CD4-positive, alpha-beta T cell treated with Interleukin-2 at 100 ng/mL for 4 hours (primary cell): ENCODE data around the gene HOXB3.
A peak's percentile ranks its signal among the peaks of the same experiment; 100 is the strongest.
"Not testable (repeated sequence)": the region's sequence is repeated elsewhere in the genome, so short reads cannot be mapped to it uniquely, and the experiment has no call there.

Source experiments
- DNase-seq: peaks from one replicate; pipeline ENCODE4 v3.0.0-alpha.2; 2020; ENCODE audit warnings: low spot score

The HOXB3 gene

DNA sequence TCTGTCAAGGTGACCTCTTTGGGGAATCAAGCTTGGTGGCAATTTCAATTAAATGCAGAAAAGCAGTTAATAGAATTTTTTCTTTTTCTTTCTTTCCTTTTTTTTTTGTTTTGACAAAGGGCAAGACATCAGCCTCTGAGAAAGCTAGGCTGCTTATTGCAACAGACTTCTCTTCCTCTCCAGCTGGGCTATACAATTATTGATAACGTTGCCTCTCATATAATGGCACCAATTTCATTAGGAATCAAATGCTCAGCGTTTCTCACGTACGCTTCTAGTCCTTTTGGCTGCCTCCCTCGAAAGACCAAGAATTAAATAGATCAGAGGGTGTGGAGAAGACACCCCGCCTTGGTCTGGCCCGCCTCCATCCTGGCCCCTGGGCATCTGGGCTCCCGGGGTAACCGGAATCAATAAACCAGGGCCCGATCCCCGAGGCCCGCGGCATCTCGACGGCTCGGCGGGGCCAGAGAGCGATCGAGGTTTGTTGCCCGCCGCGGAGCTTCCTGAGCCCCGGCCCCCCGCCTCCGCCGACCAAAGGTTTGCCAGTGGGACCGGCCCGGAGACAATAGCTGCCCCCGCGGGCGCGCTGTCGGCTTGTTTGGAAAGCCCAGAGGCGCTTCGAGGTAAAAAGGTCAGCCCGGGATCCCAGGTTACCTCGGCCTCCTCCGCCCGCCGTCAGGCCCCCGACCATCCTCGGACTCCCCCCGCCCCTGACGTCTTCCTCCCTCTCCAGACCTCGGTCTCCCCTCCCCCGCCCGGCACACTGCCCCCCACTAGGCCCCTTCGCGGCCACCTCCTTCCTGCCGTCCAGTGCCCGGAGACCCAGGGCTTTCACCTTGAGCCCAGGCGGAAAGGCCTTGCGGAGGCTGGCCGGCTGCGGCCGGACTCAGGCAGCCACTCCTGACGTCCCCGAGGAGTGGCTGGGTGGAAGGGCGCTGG is 63.2 kb downstream of the HOXB3 start:
- no peak for DNase-seq

DNA sequence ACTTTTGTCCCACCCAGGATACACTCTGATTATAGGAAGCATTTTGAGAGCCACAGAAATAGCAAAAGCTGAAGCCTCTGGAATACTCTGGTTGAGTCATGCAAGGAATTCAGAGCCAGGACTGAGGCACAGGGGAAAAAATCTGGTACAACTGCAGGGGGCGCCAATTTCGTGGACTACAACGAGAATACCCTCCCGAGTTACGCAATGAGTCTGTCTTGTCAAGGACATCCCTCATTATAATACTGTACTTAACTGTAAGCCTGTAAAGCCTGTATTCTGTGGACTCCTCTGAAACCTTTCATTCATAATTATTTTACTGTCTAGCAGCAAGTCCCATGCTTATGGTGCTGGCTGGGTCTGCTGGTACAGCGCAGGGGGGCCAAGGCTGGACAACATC is 67.0 kb downstream of the HOXB3 start:
- no peak for DNase-seq

DNA sequence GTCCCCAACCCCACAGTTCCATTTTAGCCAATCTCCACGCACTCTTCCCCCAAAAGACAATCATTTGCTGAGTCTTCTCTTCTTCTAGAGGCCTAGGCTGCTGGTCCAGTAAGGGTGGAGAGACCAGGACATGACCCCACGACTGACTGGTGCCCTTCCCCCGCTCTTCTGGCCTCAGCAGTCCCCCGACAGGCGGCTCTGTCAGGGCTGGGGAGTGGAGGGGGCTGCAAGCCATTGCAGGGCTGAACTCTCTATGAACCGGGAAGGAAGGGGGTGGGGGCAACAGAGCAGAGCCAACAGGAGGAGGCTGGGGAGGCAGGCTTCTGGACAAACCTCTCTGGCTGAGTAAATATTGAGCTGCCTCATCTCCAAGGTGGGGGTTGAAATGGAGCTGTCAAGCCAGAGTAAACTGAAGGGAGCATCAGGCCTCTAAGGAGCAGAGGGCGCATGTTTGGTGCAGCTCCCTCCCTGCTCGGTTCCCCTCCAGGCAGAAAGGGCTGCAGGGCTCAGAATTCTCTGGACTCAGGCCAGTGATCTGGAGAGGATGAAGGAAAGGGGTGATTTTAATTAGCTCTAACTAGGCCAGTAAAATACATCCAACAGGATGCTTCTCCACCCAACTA is 67.9 kb downstream of the HOXB3 start:
- DNase-seq = no peak

DNA sequence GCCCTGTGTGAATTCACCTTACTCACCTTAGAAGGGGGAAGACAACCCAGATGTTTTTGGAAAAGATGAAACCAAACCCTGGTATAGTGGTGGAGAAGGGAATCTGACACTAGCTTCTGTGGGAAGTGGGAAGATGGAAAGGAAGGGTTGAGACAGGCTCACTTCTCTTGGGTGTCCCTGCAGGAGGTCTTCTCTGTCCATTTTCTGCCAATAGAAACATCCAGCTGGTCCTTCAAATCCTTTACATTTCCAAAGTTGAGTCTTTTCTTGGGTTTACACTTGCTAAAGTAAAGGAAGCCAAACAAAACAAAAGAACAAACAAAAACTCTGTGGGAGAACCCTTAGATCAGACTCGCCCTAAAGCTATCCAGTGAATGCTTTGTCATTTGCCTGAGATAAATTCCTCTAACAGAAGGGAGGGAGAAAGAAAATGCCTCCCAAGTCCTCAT is 69.4 kb downstream of the HOXB3 start:
- DNase-seq = no peak

DNA sequence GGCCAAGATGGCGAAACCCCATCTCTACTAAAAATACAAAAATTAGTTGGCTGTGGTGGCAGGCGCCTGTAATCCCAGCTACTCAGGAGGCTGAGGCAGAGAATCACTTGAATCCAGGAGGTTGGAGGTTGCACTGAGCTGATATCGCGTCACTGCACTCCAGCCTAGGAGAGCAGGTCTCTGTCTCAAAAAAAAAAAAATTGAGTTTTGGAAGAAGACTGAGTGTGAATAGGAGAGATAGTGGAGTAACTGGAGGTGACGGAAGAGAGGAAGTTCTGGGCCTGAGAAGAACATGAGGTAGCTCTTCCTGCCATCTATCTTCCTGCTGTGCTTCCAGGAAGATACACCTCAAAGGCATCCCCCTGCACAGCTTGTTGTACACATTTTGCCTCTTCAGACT is 70.6 kb downstream of the HOXB3 start:
- DNase-seq = no peak

DNA sequence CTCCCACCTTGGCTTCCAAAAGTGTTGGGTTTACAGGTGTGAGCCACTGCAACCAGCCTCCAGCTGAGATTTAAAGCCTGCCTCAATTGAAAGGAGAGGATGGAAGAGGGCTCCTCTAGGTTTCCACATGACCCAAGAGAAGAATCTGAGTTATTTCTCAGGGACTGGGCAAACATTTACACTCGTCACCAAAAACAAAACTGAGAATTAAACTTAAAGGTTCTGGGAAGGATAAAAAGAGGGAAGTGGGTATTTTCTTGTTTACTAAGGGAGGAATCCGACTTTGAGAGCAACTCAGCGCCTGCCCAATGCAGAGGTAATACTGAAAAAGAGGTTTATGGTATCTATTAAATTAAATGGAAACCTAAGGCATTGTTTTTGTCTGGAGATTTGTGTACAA is 72.6 kb downstream of the HOXB3 start:
- DNase-seq = no peak

DNA sequence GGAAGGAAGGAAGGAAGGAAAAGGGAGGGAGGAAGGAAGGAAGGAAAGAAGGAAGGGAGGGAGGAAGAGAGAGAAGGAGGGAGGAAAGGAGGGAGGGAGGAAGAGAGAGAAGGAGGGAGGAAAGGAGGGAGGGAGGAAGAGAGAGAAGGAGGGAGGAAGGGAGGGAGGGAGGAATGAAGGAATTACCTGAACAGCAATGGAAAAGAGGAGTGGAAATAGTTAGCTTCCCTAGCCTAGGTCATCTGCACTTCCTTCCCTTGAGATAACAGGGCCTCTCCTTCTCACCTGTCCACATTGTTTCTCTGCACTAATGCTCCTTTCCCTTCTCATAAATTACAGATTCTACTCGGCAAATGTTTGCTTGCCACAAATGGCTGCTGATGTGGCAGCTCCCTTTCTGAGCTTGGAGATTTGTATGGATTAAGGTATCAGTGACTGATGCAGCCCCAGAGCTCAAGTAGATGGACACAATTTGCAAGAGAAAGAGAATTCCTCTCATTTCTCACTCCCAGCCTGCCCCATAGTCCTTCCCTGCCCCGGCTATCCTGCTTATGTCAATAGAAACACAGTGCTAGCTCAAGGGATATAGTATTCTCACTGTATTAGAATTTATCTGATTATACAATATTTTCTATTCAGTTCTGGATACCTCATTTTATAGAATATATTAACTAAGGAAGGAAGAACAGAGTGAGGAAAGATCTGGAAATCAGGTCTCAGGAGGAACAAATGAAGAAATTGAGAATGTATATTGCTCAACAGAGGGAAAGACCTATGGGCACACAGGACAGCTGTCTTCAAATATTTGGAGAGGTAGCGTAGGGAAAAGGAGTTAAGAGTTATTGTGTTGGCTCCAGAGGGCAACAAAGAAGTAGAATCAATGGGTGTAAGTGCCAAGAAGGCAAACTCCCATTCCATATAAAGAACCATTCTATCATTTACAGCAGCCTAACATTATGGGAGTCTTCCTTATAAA is 73.8 kb downstream of the HOXB3 start:
- no peak for DNase-seq

DNA sequence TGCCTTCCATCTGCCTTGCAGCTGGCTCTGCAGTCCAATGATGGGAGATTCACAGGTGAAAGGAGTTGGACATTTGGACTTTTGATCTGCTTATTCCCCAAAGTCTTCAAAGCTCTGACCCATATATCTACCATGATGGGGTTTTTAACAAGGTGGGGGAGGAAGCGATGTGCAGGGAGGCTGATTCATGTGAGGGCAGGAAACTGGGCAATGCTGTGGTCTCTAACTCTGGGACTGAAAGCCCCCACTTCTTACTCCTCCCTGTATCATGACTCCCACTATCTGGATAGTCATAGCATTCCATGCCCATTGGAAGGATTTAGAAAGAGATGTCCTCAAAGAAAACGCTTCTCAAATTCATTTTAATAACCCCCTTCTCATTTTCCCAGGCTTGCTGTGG is 75.6 kb downstream of the HOXB3 start:
- no peak for DNase-seq

DNA sequence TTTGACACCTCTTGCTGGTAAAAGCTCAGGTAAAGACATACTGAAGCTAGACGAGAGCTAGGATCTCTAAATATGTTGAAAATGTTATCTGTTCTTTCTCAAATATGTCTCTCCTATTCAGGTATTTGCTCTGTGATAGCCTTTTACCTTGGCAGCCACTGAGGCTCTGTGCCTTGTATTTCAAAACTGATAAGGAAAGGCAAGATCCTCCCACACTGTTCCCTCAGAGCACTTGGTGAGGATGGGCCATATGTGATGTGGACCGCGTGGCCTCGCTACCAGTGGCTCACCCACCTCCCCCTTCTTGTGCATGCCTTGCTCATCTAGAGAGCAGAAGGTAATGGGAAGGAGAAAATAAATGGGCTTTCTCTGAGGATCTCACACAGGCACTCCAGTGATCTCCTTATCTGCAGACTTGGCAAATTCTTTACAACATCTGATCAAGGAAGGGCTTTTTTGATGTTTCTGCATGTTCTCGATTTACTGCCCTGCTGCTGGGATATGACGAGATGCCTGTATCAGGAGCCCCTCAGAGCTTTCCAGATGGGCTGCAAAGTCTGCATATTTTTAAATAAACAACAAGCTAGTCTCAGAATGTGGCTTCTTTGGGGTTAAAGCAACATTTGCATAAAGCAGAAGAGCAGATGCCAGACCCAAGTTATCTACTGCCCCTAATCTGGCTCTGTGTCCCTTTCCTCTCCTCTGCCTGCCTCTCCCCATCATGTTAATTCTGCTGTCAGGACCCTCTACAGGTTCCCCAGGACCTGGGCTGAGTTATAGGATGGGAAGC is 76.2 kb downstream of the HOXB3 start:
- DNase-seq = no peak

DNA sequence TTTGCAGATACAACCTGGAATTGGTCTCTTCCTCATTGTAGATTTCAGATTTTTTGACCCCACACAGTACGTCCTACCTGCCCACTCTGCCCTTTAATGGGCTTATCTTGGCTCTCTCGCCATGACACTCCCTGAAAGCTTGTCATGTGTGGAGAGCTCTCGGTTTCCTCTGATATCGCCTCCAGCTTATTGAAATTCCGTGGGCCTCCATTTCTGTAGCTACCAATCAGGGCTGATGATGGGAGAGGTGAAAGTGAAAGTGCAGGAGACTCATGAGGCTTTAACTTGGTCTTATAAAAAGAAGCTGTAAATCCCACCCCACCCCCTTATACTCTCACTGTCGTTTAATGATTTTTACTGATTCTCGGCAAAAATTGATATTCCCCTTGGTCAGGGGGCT is 76.9 kb downstream of the HOXB3 start:
- peak; percentile 49 for DNase-seq

DNA sequence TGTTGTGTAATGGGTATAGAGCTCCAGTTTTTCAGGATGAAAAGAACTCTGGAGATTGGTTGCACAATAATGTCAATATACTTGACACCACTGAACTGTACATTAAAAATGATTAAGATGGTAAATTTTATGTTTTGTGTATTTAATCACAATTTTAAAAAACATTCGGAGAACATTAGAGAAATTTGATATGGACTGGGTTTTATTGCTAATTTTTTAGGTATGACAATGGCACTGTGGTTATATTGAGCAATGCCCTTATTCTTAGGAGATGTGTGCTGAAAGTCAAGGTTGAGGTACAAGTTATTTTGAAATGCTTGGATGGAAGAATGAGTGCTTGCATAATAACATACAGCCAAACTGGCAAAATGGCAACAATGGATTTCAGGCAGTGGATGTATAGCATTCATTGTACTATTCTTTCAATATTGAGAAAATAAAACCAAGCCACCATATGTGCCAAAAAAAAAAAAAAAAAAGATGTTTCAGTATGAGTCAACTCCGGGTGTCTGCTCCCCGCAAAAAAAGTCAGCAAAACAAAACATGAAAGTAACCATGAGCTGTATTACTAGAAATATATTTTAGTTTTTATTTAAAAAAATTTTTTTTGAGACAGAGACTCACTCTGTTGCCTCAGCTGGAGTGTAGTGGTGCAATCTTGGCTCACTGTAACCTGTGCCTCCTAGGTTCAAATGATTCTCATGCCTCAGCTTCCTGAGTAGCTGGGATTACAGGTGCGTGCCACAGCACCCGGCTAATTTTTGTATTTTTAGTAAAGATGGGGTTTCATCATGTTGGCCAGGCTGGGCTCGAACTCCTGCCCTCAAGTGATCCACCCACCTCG is 79.1 kb downstream of the HOXB3 start:
- peak; percentile 79 for DNase-seq

DNA sequence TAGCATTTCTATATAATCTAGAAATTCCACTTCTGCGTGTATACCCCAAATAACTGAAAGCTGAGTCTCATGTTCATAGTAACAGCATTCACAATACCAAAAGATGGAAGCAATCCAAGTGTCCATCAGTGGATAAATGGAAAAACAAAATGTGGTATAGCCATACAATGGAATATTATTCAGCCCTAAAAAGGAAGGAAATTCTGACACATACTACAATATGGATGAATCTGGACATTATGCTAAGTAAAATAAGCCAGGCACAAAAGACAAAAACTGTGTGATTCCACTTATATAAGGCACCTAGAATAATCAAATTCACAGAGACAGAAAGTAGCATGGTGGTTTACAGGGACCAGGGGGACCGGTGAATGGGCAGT is 79.7 kb downstream of the HOXB3 start:
- DNase-seq = no peak

DNA sequence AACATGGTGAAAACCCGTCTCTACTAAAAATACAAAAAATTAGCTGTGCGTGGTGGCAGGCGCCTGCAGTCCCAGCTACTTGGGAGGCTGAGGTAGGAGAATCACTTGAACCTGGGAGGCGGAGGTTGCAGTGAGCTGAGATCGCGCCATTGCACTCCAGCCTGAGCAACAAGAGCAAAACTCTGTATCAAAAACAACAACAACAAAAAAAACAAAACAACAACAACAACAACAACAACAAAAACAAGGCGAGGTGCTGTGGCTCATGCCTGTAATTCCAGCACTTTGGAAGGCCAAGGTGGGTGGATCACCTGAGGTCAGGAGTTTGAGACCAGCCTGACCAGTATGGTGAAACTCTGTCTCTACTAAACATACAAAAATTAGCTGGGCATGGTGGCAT is 80.3 kb downstream of the HOXB3 start:
- DNase-seq = not testable (repeated sequence)

DNA sequence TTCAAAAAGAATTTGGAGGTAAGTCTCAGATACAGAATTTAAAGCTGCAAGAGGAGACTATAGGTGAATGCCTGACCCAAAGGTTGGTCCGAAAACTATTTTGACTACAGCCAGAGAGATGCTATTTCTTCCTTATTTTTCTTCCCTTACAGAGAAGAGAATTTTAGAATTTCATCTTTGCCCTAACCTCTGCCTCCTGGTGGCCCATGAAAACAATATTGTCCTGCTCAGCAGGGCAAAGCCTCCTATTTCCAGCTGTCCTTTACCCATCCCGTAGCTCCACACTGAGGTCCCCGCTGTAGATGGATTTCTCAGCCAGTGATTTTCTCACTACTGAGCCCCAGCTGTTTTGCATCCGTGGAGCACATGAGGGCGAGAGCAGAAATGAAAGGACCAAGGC is 83.8 kb downstream of the HOXB3 start:
- no peak for DNase-seq

DNA sequence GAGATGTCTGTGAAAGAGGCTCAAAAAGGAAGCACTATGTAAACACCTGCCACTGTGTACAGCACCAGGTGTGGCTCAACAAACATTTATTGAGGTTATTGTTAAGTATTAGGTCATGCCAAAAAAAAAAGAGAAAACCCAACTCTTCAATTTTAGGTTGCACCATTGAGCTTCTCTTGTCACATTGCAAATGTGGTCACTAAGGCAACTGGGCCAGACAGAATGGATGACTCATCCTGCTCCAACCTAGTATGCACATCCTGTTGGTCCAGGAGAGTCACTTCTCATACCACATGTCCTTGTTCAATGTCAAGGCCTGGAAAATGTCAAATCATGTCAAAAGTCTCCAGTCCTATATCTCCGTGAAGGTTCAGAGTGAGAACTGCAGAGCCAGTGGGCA is 84.3 kb downstream of the HOXB3 start:
- peak; percentile 89 for DNase-seq

DNA sequence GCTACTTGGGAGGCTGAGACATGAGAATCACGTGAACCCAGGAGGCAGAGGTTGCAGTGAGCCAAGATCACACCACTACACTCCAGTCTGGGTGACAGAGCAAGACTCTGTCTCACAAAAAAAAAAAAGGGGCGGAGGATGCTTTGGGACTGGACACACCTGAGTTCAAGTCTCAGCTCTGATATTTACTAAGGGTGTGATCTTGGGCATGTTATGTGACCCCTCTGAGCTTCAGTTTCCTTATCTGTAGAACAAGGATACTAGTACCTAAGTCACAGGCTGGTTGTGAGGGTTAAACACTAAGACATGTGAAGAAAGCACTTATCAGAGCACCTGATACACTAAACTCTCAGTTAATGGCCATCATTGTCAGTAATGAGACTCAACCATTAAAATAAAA is 85.1 kb downstream of the HOXB3 start:
- DNase-seq = no peak

DNA sequence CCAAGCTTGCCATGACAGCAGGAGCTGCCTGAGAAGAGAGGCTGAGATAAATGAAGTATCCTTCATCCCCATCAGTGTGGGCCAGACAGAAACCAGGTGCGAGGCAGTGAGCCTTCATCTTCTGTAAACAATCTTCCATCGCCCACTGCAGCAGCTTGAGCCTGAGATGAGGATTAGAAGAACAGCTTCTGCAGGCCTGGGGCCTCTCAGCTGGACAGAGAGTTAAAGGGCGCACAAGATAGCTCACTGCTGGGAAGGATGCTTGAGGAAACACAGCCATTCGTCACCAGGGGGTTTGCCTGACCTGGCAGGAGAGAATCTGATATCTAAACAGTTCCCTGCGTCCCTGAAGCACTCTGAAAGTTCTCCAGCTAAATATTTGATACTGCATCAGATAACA is 86.3 kb downstream of the HOXB3 start:
- DNase-seq = no peak

DNA sequence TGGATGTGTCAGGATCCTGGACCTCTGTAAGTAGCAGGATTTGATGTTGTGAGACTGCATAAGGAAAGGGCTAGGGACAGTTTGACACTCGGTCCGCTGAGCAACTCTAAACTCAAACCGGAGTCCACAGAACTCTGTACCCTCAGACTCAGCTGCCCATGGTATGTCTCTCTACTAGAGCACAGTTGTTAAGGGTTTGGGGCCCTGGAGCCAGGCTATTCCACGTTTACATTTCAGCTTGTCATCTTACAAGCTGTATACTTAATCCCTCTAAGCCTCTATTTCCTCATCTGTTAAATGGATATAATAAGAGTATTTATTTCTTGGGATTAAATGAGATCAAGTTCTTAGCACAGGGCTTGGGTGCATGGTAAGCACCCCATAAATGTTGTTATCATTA is 87.1 kb downstream of the HOXB3 start:
- DNase-seq = no peak

DNA sequence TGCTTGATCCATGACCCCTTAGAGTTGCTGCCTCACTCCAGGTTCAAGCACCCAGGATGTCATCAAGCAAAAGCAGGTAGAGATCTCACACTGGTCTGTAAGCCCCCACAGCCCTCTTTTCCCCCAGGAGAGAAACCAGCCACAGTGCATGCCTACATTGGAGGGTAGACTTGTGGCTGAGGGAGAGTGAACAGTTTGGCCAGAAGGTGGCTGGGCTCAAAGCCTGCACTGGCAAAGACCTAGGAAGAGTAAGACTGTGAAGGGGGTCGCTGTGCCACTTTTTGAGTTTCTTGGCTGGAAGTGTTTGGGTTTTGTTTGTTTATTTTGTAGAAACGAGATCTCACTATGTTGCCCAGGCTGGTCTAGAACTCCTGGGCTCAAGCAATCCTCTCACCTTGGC is 87.7 kb downstream of the HOXB3 start:
- DNase-seq = no peak
